Stomach (tissue), 4 donors: Measurements from ENCODE around the gene BCAN.

Experiments used
- POLR2A ChIP-seq, 4 donors: fragments of 450-650 bp; IDR thresholded peaks; one replicate each; pipeline ENCODE4 v1.6.1; 2016; ENCODE audit warnings: antibody characterized with exemption in 4 of 4, control low read depth in 2 of 4, mild to moderate bottlenecking in 1 of 4, moderate library complexity in 1 of 4
- POLR2AphosphoS5 ChIP-seq, 3 donors: sonication (generic); formaldehyde crosslinking; IDR thresholded peaks; one replicate each; pipeline ENCODE4 v1.6.1; 2016; ENCODE audit warnings: antibody characterized with exemption in 3 of 3
- TF ChIP-seq, protein P1 (sequence below), 7 experiments: fragments of 450-650 bp in 4 of 7; fragments of 200-600 bp in 3 of 7; sonication (generic) in 3 of 7; IDR thresholded peaks; one replicate each; pipeline ENCODE4 v1.5.1; 2016 to 2019; ENCODE audit warnings: antibody characterized with exemption in 7 of 7, control low read depth in 2 of 7, mild to moderate bottlenecking in 1 of 7

DNA sequence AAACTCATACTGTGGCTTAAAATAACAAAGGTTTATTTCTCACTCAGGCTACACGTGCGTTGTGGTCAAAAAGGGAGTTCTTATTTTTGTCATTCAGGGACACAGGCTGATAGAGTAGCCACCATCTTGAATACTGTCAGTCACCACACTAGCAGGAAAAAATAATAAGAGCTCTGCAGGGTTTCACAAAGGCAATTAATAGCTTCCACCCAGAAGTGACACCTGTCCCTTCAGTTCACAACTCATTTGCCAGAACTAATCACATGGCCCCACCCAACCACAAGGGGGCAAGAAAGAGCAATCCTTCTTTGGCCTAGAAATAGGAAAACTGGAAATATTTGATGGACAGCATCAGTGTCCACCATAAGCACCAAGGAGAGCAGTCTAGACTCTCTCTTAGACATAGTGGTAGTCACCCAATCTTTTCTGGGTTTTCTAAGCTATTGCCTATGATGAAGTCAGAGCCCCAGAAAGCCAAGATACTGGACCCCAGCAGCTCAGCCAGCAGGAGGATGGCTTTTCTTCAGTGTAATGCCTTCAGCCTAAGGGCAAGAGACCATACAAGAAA, 14.5 kb upstream of the BCAN start:
- no peak for TF ChIP-seq POLR2A (IDR thresholded peaks at IDR 0.05)
- TF ChIP-seq, protein P1, sequence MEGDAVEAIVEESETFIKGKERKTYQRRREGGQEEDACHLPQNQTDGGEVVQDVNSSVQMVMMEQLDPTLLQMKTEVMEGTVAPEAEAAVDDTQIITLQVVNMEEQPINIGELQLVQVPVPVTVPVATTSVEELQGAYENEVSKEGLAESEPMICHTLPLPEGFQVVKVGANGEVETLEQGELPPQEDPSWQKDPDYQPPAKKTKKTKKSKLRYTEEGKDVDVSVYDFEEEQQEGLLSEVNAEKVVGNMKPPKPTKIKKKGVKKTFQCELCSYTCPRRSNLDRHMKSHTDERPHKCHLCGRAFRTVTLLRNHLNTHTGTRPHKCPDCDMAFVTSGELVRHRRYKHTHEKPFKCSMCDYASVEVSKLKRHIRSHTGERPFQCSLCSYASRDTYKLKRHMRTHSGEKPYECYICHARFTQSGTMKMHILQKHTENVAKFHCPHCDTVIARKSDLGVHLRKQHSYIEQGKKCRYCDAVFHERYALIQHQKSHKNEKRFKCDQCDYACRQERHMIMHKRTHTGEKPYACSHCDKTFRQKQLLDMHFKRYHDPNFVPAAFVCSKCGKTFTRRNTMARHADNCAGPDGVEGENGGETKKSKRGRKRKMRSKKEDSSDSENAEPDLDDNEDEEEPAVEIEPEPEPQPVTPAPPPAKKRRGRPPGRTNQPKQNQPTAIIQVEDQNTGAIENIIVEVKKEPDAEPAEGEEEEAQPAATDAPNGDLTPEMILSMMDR (IDR thresholded peaks at IDR 0.05), result peak in 5 of 7 experiments; percentile 22 to 61 (median 56)
- TF ChIP-seq POLR2AphosphoS5 (IDR thresholded peaks at IDR 0.05), result no peak
